ENCODE results near the gene SPHKAP.
"Not testable (repeated sequence)": the region's sequence is repeated elsewhere in the genome, so short reads cannot be mapped to it uniquely, and the experiment has no call there.

SPHKAP gene, protein sequence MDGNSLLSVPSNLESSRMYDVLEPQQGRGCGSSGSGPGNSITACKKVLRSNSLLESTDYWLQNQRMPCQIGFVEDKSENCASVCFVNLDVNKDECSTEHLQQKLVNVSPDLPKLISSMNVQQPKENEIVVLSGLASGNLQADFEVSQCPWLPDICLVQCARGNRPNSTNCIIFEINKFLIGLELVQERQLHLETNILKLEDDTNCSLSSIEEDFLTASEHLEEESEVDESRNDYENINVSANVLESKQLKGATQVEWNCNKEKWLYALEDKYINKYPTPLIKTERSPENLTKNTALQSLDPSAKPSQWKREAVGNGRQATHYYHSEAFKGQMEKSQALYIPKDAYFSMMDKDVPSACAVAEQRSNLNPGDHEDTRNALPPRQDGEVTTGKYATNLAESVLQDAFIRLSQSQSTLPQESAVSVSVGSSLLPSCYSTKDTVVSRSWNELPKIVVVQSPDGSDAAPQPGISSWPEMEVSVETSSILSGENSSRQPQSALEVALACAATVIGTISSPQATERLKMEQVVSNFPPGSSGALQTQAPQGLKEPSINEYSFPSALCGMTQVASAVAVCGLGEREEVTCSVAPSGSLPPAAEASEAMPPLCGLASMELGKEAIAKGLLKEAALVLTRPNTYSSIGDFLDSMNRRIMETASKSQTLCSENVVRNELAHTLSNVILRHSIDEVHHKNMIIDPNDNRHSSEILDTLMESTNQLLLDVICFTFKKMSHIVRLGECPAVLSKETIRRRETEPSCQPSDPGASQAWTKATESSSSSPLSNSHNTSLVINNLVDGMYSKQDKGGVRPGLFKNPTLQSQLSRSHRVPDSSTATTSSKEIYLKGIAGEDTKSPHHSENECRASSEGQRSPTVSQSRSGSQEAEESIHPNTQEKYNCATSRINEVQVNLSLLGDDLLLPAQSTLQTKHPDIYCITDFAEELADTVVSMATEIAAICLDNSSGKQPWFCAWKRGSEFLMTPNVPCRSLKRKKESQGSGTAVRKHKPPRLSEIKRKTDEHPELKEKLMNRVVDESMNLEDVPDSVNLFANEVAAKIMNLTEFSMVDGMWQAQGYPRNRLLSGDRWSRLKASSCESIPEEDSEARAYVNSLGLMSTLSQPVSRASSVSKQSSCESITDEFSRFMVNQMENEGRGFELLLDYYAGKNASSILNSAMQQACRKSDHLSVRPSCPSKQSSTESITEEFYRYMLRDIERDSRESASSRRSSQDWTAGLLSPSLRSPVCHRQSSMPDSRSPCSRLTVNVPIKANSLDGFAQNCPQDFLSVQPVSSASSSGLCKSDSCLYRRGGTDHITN (N-terminal part only)

DNA sequence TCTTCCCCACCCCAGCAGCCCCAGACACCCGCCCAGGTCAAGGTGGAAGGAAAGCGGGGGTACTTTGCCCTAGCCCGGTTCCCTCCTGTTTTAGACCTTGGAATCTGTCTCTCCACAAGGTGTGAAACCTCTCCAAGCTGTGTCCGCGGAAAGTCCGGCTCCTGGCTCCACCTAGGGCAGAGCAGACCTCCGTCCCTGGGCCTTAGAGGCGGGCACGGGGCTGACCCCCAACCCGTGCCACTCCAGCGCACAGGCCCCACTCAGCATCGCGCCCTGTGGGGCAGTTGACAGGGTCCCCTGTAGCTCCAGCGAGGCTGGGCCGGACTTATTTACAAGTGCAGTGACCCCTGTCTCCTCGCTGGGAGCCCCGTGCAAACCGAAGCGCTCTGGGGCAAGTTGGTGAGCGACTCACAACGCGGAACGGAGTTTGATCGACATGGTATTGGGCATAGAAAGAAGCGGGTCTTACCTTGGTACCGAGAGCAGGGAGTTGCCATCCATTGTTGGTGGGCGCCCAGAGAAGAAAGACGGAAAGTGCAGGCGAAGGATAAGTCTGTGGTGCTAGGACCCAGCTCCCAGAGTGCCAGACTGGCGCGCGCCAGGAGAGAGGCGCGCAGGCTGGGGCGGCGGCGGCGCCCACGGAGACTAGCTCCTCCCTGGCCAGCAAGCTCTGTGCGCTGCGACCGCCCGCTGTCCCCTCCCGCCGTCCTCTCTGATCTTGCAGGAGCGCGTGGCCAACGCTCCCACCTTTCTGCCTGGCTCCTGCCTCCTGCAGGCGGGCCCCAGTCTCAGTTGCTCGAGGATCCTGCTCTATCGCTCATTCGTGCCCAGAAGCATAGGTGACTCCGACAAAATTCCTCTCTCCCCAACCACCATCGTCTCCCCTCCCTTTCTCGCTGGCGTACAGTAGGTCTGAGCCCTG lies at the start of gene SPHKAP:
Gene SPHKAP (minus strand): TSS at position 590 of the 922 bp plus-strand sequence. CDS start 89 bp downstream, at position 501.
- DNase-seq (ENCODE audit: low spot score) = no peak

DNA sequence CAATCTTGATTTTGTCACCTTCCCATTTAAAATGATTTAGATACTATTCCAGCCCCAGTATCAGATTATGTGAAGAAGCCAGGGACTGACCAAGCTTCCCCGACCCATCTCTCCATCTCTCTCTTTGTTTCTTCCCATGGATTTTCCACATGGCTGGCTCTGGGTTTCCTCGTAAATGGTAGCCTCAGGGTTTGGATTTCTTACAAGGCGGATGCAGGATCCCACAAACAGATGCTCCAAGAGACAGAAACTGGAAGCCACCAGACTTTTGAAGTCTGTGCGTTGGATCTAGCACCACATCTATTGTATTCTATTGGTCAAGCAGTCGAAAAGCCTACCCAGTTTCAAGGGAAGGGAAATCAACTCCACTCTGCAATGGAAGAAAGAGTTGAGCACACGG lies 46.0 kb upstream of the SPHKAP start:
- DNase-seq (ENCODE audit: low spot score) = no peak

DNA sequence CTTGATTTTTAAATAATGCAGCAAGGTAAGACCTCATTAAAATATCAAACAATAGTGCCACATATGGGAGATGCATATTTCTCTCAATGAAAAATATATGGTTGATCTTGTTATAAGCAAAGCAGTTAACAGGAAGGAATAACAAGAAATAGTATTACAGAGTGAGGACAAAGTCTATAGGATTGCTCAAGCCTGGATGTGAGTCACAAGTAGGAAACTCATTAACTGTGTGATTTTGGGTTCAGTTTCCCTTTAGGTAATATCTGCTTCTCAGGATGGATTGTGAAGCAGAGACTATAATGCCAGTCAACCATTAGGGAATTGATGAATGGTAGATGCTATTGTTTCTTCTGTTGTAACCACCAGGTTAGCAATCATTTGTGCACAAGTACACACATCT lies 42.9 kb upstream of the SPHKAP start:
- DNase-seq (ENCODE audit: low spot score) = no peak

DNA sequence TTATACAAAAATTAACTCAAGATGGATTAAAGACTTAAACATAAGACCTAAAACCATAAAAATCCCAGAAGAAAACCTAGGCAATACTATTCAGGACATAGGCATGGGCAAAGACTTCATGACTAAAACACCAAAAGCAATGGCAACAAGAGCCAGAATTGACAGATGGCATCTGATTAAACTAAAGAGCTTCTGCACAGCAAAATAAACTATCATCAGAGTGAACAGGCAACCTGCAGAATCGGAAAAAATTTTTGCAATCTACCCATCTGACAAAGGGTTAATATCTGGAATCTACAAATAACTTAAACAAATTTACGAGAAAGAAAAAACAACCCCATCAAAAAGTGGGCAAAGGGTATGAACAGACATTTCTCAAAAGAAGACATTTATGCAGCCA lies 37.1 kb upstream of the SPHKAP start:
- DNase-seq (ENCODE audit: low spot score) = not testable (repeated sequence)

DNA sequence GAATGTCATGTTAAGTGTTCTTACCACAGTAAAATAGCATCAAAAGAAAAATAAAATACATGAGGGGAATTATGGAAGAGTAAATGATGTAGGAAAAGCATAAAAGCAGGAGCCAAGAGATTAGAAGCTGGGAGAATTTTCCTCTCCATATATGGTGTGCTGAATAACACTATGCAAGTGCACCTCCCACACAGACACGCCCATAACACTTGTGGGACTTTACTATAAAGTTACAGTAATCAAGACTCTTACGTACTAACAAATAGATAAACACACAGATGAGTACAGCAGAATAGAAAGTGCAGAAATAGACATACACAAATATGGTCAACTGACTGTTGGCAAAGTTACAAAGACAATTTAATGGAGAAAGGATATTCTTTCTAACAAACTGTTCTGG lies 16.0 kb upstream of the SPHKAP start:
- DNase-seq (ENCODE audit: low spot score) = no peak

DNA sequence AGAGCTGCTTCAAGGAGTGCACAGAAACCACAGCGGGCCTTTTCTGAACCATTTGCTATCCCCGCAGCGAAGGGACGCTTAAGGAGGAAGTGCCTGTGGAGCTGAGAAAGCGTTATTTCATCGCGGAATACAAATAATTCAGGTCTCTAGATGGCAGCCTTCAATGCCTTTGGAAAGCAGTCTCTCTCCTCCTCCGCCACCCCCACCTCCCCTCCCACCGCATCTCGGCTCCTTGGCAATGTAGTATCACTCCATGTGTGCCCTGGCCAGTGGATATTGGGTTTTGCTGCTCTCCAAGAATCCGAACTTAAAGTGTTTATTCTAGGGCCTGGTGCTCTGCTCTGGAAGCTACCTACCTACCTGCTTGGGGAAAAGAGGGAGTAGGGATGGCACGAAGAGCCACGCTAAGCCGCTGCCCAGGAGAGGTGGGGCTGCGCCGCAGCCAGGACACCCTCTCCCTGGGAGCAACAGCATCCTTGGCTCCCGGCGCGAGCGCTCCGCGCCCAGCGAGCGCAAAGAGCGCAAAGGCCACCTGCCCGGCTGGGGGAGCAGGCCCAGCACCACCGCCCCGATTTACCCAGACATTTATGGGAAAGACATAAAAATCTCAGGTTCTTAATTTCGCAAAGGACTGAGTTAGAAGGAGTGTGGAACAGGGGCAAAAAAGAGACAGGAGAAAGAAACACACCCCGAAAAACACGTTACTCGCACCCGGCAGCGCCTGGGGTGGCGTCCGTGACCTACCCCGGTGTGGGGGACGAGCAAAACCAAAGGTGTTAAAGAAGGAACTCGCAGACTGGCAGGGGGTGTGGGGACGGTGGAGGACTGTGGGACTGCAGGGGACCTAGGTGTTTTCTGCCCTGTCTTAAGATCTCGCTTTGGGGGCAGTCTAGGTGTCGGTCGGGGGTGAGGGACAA lies 1.0 kb downstream of the SPHKAP start:
- no peak for DNase-seq (ENCODE audit: low spot score)

DNA sequence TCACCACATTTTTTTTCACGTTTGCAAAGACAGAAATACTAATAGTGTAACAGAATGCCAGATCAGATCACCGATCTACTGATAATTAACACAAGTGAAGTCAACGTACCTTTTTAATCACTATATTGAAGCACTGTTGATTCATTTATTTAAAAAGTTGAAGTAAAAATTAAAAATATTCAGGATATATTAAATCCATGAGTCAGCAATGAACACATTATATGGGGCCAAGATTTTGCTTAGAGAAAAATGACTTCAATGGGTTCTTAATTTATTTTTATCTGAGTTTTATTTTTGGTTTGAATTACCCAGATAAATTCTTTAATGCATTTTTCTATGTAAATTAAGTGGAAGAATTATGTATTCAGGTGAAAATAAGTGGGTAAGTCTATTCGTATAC lies 14.2 kb downstream of the SPHKAP start:
- no peak for DNase-seq (ENCODE audit: low spot score)

DNA sequence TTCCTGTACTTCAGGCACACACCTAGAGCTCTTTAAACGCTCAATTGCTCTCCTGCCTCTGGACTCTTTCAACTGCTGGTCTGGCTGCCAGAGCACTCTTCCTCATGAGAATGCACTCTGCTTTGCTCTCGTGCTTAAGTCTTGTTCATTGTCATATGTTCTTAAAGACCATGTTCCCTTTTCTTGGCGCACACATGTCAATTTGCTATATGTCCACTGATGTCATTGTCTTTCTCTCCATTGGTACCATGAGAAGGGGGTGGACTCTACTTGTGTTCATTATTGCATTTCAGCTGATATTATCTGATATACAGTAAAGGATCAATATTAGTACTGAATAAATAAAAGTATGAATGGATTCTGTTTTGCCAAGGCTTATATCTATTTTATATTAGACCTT lies 16.8 kb downstream of the SPHKAP start:
- DNase-seq (ENCODE audit: low spot score) = no peak

DNA sequence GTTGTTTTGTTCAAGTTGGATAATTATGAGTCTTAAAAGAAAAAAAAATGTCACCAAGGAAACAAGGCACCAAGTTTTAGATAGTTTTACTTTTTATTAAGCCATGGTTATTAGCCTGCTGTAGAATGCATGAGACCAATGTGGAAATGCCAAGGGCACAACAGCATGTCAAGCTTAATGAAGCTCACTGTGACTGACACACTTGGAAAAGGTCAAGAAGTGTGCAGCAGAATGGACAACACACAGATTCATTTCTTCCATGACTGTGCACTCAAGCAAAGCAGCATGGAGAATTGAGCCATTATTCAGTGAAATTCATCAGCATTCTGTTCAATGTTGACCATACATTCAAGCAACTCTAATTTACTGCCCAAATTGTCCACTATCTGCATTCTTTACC lies 23.6 kb downstream of the SPHKAP start:
- no peak for DNase-seq (ENCODE audit: low spot score)

DNA sequence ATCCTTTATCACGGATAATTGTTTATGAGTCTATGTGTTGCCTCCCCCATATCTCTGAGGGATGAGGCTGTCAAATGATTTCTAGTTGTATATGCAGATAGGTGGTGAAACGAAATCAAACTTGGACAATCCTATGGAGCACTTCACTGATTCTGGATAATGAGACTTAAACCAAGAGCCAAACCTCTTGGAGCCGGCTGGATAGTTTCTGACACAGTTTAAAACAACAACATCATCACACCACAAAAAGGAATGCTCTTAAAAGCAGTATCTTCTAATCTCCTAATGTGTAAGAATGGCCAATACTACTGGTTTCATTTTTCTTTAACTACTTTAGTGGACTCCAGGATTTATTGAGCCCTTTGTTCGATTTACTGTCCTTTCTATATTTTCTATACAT lies 36.5 kb downstream of the SPHKAP start:
- no peak for DNase-seq (ENCODE audit: low spot score)

DNA sequence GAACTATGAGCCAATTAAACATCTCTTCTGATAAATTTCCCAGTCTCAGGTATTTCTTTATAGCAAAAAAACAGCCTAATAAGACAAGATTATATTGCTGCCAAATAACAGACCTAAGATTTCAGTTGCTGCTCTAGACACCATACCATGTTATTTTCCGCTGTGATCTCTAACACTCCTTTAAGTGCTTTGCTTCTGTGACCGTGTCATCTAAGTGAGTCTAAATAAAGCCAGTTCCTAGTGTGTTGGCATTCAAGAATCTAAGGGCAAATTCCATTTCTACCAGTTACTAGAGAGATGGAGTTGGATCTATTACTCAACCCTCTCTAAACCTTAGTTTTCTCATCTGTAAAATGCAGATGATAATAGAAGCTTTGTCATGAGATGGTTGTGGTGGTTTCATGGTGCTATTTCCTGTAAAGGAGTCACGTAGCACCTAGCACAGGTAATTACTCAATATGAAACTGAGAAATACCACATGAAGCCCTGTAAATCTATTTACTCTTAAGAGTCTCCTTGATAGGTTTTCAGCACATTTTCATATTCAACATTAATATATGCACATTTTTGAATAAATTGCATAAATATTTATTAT lies 40.5 kb downstream of the SPHKAP start:
- DNase-seq (ENCODE audit: low spot score) = no peak

DNA sequence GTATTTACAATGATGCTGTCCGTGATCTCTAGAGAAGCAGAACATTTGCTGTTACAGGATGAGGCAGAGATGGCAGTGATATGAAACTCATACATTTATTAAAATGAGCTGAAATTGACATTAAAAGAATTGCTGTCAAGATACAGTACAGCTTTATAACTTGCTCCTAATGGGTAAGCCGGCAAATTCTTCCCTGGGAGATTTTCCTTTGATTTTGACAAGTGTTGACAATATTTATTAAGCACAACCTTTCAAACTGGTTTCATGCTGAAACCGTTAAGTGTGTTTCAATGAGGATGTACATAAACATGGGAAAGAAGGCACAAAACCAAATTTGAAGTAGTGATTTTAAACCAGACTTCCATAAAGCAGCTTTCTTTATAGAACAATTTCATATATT lies 45.5 kb downstream of the SPHKAP start:
- no peak for DNase-seq (ENCODE audit: low spot score)

DNA sequence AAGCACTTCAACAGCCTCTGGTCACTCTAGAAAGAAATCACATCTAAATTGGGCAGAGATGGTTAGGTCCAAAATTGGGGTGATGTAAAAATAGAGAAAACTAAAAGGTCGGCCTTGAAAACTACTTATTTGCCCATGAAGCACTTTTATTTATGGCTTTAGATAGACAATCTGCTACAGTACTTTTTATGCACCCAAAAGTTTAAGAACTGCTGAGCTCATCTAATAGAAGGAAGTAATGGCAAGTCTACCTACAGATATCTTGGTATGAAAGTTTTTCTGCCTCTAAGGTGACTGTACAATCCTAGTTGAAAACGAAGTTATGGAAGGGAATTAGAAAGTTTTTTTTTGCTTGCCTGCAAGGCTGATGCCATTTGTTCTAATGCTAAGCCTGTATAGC lies 46.2 kb downstream of the SPHKAP start:
- no peak for DNase-seq (ENCODE audit: low spot score)

DNA sequence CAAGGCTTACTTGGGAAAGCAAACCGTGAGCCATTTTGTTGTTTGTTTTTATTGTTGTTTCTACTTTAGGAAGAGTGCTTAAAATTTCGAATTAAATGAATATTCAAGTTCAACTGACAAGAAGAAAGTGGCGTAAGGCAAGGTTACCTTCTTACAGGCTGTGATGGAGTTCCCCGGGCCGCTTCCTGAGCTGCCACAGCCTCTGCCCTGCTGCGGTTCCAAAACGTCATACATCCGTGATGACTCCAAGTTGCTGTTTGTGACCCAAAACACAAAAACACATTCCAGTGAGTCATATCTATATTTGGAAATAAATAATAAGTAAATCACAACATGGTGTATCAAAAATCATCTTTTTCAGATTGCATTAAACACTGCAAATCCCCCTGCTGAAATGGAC lies 49.7 kb downstream of the SPHKAP start:
- DNase-seq (ENCODE audit: low spot score) = no peak

DNA sequence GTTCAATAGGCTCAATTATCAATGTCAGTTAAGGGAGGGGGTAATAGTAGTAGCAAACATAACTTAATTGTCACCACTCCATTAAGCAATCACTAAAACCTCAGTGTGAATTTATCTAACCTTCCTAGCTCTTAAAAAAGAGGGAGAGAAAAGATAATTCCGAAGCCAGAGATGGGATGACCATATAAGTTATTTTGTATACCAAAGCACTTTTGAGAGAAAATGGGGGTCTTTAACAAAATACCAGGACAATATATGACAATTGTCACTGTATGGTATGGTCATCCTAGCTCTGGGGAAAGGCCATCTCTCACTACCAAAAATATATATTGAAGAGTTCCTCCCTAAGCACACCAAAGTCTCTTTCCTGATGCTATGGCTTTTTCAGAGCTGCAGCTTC lies 55.1 kb downstream of the SPHKAP start:
- DNase-seq (ENCODE audit: low spot score) = no peak

DNA sequence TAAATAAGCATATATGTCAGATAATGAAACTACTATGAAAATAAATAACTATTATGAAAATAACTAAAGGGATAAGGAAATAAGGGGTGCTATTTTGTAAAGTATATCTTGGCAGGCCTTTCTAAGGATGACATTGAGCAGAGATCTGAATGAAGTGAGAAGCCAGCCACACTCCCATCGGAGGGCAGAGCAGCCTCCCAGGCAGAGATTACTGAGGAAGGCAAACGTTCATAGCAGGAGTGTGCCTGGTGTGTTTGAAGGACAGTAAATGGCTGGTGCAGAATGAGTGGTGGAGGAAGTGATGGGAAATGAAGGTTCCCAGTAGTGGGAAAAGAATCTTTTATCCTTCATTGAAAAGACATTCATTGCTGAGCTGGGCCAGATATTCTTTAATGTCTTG lies 62.5 kb downstream of the SPHKAP start:
- DNase-seq (ENCODE audit: low spot score) = no peak

DNA sequence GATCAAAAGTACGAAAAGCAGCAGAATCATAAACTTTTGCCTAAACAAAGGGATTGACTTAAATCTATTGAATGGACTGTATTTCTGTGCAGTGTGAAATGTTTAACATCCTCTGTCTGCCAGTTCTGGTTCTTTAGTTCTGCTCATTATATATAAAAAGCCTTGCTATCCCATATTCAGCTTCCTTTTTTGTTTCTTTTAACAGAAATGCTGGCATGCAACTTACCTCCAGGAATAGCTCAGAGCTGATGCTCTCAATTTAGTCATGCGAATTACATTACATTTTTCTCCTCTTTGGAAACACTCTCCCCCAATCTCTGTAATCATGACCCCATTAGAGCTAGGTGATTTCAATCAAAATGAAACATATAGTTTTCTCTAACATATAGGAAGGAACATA lies 73.6 kb downstream of the SPHKAP start:
- no peak for DNase-seq (ENCODE audit: low spot score)

DNA sequence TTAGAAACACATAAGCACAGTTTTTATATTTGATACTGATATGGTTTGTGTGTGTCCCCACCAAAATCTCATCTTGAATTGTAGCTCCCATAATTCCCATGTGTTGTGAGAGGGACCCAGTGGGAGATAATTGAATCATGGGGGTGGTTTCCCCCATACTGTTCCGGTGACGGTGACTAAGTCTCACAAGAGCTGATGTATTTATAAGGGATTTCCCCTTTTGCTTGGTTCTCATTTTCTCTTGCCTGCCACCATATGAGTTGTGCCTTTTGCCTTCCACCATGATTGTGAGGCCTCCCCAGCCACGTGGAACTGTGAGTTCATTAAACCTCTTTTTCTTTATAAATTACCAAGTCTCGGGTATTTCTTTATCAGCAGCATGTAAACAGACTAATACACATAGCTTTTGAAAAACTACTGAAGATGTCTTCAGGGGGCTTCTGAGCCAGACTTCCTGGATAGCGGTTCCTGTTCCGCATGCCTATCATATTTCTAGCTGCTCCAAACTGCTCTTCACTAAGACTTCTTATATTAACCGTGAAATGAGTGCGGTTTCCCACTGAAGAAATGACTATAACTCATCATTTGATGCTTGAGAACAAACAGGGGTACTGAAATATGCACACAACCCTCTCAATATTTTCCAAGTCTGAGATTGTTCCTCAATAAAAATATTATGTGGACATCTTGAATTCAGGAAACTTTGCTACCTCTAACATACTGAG lies 75.8 kb downstream of the SPHKAP start:
- no peak for DNase-seq (ENCODE audit: low spot score)

DNA sequence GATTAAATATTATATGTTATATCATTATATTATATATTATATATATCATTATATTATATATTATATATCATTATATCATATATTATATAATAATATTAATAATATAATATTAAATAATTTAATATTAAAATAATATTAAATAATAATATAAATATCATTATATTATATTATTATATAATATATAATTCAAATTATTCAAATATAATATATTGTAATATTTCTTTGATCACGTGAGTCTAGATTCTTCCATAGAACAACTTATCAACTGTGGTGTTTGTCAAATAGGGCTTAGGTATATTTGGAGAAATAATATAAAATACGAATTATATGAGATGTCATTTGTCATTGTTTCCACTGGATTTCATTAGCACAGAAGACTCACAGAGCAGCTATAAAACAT lies 77.3 kb downstream of the SPHKAP start:
- DNase-seq (ENCODE audit: low spot score) = no peak

Measured in HuH-7.5 (cell line).